Retina (tissue), 1 donor: ENCODE measurements around the gene GRHL3.
"Not testable (repeated sequence)": the region's sequence is repeated elsewhere in the genome, so short reads cannot be mapped to it uniquely, and the experiment has no call there.

Experiments used
- DNase-seq: peaks from one replicate; pipeline ENCODE4 v3.0.0-alpha.2; 2016

GRHL3 gene

GRCh38 chr1:24319312-24319863 lies at the start of gene GRHL3:
TSS of gene GRHL3 (plus strand) at chr1:24319357. CDS start at chr1:24319552, 195 bp downstream.
- DNase-seq: no peak

GRCh38 chr1:24274203-24275103 lies 44.7 kb upstream of the GRHL3 start:
- not testable (repeated sequence) for DNase-seq

- no peak for DNase-seq
These were observed 44.1 kb upstream of the GRHL3 start for GRCh38 chr1:24275104-24275410.

- no peak for DNase-seq
These were observed 43.6 kb upstream of the GRHL3 start for GRCh38 chr1:24275510-24275909.

- no peak for DNase-seq
These were observed 42.4 kb upstream of the GRHL3 start for GRCh38 chr1:24276791-24277190.

- DNase-seq: no peak
These were observed 41.6 kb upstream of the GRHL3 start for GRCh38 chr1:24277420-24278169.

- no peak for DNase-seq
These were observed 40.4 kb upstream of the GRHL3 start for GRCh38 chr1:24278726-24279125.

GRCh38 chr1:24279590-24280232 lies 39.4 kb upstream of the GRHL3 start:
- DNase-seq: no peak

- DNase-seq: no peak
These were observed 37.6 kb upstream of the GRHL3 start for GRCh38 chr1:24281591-24281990.

- no peak for DNase-seq
These were observed 36.7 kb upstream of the GRHL3 start for GRCh38 chr1:24282491-24282890.

- DNase-seq: no peak
These were observed 35.6 kb upstream of the GRHL3 start for GRCh38 chr1:24283326-24284155.

GRCh38 chr1:24284156-24284471 lies 35.0 kb upstream of the GRHL3 start:
- no peak for DNase-seq

- DNase-seq: no peak
These were observed 33.9 kb upstream of the GRHL3 start for GRCh38 chr1:24285231-24285630.

- no peak for DNase-seq
These were observed 32.7 kb upstream of the GRHL3 start for GRCh38 chr1:24286246-24287010.

GRCh38 chr1:24287779-24288178 lies 31.4 kb upstream of the GRHL3 start:
- not testable (repeated sequence) for DNase-seq

GRCh38 chr1:24288479-24288878 lies 30.7 kb upstream of the GRHL3 start:
- no peak for DNase-seq

GRCh38 chr1:24289937-24290595 lies 29.1 kb upstream of the GRHL3 start:
- no peak for DNase-seq

- no peak for DNase-seq
These were observed 28.1 kb upstream of the GRHL3 start for GRCh38 chr1:24290933-24291487.

- DNase-seq: no peak
These were observed 27.1 kb upstream of the GRHL3 start for GRCh38 chr1:24292103-24292502.

- no peak for DNase-seq
These were observed 26.3 kb upstream of the GRHL3 start for GRCh38 chr1:24292887-24293286.
